Activated naive CD4-positive, alpha-beta T cell treated with anti-CD3 and anti-CD28 coated beads, Interleukin-2, amount 10 ng/mL, durations not matched to agents 7 days and 5 days (primary cell): Measurements from ENCODE around the gene SHB.
A peak's percentile ranks its signal among the peaks of the same experiment; 100 is the strongest.

Experiments
- CTCF ChIA-PET: fragments of 350-600 bp; sonication (Branson Sonifier 250); formaldehyde crosslinking; loops from one replicate; lab custom pipeline; 2021; ENCODE audit warnings: antibody characterized with exemption; lab: Charles Lee
- DNase-seq: peaks from one replicate; pipeline ENCODE4 v3.0.0-alpha.2; 2020
- H3K27ac Mint-ChIP-seq: one replicate; pipeline ENCODE4 v1.8.0; 2021; ENCODE audit warnings: mild to moderate bottlenecking, moderate library complexity, mixed read lengths
- H3K27me3 Mint-ChIP-seq: one replicate; pipeline ENCODE4 v1.8.0; 2021; ENCODE audit warnings: mild to moderate bottlenecking, mixed read lengths
- H3K36me3 Mint-ChIP-seq: one replicate; pipeline ENCODE4 v1.8.0; 2021; ENCODE audit warnings: mixed read lengths
- H3K4me1 Mint-ChIP-seq: one replicate; pipeline ENCODE4 v1.8.0; 2021; ENCODE audit warnings: mixed read lengths
- H3K4me3 Mint-ChIP-seq: one replicate; pipeline ENCODE4 v1.8.0; 2021; ENCODE audit warnings: mild to moderate bottlenecking, moderate library complexity, mixed read lengths
- H3K9me3 Mint-ChIP-seq: one replicate; pipeline ENCODE4 v1.8.0; 2021; ENCODE audit warnings: mixed read lengths

The SHB gene

DNA sequence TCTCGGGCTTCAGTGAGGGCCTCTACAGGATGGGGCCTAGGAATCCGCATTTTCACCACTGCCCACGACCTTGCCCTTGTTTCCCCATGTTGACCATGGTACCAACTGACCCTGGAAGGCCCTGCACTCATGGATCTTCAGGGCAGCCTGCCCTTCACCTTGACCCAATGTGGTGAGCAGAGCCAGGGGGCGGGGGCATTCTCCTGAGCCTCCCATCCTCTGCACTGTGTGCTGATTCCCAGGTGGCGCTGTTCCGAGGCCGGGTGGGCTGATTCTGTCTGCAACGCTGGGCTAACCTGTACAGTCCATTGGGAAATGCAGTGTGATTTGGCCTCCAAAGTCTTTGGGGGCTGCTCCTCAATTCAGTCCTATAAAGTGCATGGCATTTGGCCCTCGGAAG lies 68.7 kb downstream of the SHB start:
- CTCF ChIA-PET: interaction anchor here (1.5 kb wide), 1 partner anchor 8 kb away, joined by 5 read pairs; no protein-coding TSS in a partner anchor
- Mint-ChIP-seq H3K27me3 (peaks cover 4% of the 10 kb centered on the region), H3K9me3 (no peaks in the 10 kb centered on the region), H3K4me3 (no peak overlapping the region), H3K36me3 (no peaks in the 10 kb centered on the region), H3K27ac (no peak overlapping the region), H3K4me1 (peaks cover 8% of the 10 kb centered on the region)
- DNase-seq: no peak

DNA sequence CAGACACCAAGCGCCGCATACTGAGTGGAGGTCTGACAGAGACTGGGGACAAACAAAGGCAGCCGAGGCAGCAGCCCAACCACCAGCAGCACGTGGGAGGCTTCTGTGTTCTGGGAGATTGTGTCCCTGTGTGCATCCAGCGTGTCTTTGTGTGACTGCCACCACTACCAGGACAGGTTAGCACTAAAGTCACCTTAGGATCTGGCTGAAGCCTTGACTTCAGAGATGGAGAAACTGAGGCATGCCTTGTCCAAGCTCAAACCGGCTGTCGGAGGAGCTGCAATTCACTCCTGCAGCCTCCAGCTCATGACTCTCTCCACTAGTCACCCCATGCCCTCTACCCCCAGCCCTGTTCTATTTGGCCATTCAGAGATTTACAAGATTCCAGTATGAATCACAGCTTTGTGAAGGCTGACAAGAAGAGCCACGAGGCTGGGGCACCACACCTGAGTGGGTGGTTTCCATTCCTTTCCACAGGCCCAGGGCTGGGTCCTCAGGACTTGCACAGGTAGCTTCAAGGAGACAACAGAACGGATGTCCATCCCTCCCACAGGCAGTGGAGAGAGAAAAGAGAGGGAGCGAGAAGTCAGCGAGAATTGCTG lies 69.3 kb downstream of the SHB start:
- H3K27me3 Mint-ChIP-seq: peaks cover 4% of the 10 kb centered on the region
- H3K36me3 Mint-ChIP-seq: no peaks in the 10 kb centered on the region
- CTCF ChIA-PET: interaction anchor here (1.5 kb wide), 1 partner anchor 9 kb away, joined by 5 read pairs; no protein-coding TSS in a partner anchor
- H3K27ac Mint-ChIP-seq: no peak overlapping the region
- H3K4me1 Mint-ChIP-seq: peaks cover 12% of the 10 kb centered on the region
- no peaks in the 10 kb centered on the region for H3K9me3 Mint-ChIP-seq
- DNase-seq: no peak
- H3K4me3 Mint-ChIP-seq: no peak overlapping the region

DNA sequence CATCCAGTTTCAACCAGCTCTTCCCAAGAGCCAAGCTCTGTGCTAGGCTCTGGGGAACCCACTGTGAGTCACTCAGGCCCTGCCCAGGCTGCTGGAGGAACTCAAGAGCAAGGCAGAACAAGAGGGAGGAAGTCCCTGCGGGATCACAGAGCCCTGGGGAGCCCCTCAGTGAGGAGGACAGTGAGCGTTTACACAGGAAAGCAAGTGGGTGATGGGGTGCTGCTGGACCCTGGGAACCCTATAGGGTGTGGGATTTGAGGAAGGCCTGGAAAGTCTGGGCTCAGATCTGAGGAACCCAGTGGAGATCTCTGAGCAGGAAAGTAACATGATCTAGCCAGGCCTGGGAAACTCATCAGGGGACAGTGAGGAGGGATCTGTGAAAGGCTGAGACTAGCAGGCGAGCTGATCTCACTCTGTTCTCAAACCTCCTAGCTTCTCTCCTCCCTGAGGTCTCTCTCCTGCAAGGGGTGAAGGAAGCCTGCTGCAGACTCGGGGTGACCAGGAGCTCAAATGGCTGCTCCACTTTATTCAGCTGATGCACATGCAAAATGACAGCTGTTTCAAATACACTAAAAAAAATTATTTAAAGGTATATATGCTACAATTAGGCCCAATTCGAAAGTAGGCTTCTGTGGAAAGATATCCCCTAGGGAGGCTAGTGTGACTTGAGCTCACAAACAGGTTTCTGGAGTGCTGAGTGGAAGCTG lies 70.0 kb downstream of the SHB start:
- Mint-ChIP-seq H3K4me1 (peaks cover 18% of the 10 kb centered on the region), H3K27ac (no peak overlapping the region), H3K4me3 (no peak overlapping the region), H3K9me3 (no peaks in the 10 kb centered on the region), H3K27me3 (peaks cover under 1% of the 10 kb centered on the region), H3K36me3 (no peaks in the 10 kb centered on the region)
- DNase-seq: no peak
- CTCF ChIA-PET: interaction anchor here (1.5 kb wide), 1 partner anchor 10 kb away, joined by 5 read pairs; no protein-coding TSS in a partner anchor

DNA sequence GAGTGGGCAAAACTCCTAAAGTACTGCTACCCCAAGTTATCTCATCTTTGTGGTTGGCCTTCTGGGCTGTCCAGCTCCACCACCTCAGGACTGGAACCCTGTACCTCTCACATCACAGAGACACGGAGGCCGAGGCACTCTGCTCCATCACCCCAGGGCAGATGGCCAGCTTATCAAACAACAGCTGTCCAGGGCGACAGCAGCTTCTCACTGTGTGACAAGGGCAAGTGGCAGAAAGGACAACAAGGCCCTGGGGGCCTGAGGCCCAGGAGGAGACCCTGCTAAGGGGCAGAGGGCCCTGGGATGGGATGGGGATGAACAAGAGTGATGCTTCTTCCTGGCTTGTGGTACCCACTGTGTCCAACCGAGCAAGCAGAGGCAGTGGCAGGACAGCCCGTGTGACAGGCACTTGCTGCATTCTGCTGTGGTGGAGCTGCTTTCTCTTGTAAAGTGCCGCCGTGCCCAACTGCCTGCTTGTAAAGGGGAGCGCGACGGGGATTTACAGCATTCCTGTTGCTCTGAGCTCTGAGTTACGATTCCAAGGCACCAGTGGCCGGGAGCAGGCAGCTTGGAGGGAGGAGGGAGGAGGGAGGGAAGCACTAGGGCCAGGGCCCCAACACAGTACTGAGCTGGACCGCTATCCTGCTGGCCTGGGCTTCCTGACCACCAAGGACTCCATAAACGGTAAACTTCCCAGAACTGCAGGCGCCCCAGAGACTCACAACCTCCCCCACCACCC lies 71.2 kb downstream of the SHB start:
- Mint-ChIP-seq H3K4me1 (peaks cover 18% of the 10 kb centered on the region), H3K27me3 (peaks cover 4% of the 10 kb centered on the region), H3K9me3 (no peaks in the 10 kb centered on the region), H3K27ac (no peak overlapping the region), H3K4me3 (no peak overlapping the region), H3K36me3 (no peaks in the 10 kb centered on the region)
- CTCF ChIA-PET: no interaction called here
- DNase-seq: no peak

DNA sequence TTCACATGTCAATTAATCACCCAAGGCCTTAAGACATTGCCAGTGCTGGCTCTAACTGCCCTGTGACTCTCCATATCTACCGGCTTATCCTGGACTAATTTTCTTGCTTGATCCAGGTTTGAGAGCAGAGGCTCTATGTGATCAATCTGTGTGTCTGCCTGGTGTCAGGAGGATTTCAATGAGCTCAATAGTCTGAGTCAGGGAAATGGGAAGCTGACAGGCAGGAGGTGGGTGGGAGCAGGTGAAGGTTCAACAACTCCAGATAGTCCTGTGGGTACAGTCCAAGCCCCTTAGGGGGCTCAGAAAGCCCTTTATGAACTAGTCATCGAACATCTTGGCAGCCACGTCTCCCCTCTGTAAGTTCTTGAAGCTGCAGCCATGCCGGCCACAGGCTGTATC lies 72.2 kb downstream of the SHB start:
- CTCF ChIA-PET: no interaction called here
- no peak for DNase-seq
- Mint-ChIP-seq H3K27me3 (peaks cover 4% of the 10 kb centered on the region), H3K4me3 (no peak overlapping the region), H3K9me3 (no peaks in the 10 kb centered on the region), H3K27ac (no peak overlapping the region), H3K36me3 (no peaks in the 10 kb centered on the region), H3K4me1 (peaks cover 20% of the 10 kb centered on the region)

DNA sequence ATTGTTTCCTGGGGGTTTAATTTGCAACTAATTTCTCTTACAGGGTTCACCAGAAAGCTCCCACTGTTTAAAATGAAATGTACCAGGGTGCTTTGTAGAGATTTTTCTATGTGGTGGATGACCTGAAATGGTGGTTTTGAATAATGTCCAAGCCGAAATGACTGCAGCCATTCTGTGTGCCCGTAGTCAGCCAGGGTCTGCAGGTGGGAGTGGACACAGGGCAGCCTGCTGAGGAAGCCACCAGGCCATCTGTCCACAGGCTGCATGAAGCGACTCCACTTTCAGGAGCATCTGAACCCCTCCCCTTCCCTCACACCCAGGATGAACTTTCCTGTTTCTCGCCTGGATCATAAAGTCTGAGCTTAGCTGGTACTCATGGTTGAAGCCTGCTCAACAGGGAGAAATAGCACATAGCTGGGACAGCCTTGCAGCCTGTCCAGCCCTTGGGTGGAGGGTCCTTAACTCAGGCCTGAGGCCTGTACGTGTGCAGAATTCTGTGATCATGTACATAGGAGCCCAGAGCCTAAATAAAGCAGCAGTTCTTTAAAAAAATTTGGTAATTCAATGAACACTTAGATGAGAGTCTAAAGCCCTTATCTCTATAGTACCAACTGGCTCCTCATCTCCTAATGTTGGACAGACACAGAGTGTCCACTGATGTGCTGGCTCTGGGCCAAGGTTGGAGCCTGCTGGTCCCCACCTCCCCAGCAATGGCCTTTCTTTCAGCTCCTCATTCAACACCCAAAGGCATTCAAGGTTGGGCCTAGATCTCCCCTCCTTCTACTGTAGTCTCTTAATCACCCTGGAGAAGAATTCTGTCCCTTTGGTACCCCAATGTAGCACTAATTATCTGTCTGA lies 72.8 kb downstream of the SHB start:
- Mint-ChIP-seq H3K36me3 (no peaks in the 10 kb centered on the region), H3K4me1 (peaks cover 20% of the 10 kb centered on the region), H3K27ac (no peak overlapping the region), H3K9me3 (no peaks in the 10 kb centered on the region), H3K4me3 (no peak overlapping the region), H3K27me3 (peaks cover 4% of the 10 kb centered on the region)
- CTCF ChIA-PET: no interaction called here
- no peak for DNase-seq

DNA sequence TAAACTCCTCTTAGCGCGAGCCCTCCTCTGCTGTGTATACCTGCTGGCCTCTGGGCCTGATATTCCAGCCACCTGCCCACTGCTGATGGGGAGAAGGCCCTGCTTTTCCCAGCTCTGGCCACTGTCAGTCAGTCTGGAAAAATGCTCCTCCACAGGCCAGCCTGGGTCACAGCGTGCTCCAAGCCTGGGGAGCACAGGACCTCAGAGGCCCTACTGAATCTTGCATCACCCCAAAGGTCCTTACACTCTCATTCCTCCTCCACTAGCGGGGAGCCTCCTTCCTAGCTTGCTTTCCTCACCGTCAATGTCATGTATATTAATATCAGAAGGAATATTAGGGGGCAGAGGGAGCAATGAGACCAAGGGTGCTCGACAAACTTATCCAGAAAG lies 73.7 kb downstream of the SHB start:
- Mint-ChIP-seq H3K36me3 (no peaks in the 10 kb centered on the region), H3K4me3 (no peak overlapping the region), H3K4me1 (peaks cover 20% of the 10 kb centered on the region), H3K27ac (no peak overlapping the region), H3K27me3 (peaks cover 4% of the 10 kb centered on the region), H3K9me3 (no peaks in the 10 kb centered on the region)
- CTCF ChIA-PET: interaction anchor here (1.2 kb wide), 1 partner anchor 91 kb away, joined by 3 read pairs; no protein-coding TSS in a partner anchor
- DNase-seq: no peak

DNA sequence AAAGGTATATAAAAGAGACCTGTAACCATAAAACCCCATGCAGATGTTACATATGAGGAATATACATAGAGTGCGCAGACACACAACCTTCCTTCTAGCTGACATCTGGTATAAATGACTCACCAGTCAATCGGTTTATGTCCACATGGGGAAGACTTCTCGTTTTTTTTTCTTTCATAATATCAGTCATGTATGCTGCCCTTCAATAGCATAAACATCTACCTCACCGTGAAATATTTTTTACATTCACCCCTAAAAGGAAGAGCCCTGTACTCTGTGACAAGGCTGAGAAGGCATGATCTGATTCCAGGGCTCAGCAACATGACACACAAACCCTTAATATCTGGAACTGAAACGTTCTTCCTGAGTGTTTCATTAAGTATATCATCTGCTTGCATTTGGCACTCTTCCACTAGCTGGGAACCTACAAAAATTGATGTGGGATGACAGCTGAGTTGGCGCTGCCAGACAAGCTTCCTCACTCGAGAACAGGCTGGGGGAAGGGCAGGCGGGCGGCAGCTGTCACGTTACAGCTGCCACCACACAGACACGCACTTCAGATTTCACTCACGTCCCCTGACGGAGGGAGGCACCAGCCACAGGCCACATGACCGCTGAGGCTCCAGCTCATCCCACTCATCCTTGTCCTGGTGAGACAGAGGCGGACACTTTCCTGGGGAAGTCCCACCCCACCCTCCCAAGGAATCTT lies 74.2 kb downstream of the SHB start:
- peak; percentile 31 for DNase-seq
- no peaks in the 10 kb centered on the region for H3K9me3 Mint-ChIP-seq
- CTCF ChIA-PET: interaction anchor here (0.7 to 1.2 kb wide), 2 partner anchors 90 to 91 kb away, joined by 3 to 4 read pairs; no protein-coding TSS in a partner anchor
- H3K36me3 Mint-ChIP-seq: no peaks in the 10 kb centered on the region
- no peak overlapping the region for H3K27ac Mint-ChIP-seq
- no peak overlapping the region for H3K4me3 Mint-ChIP-seq
- peaks cover 20% of the 10 kb centered on the region for H3K4me1 Mint-ChIP-seq
- peaks cover 8% of the 10 kb centered on the region for H3K27me3 Mint-ChIP-seq

DNA sequence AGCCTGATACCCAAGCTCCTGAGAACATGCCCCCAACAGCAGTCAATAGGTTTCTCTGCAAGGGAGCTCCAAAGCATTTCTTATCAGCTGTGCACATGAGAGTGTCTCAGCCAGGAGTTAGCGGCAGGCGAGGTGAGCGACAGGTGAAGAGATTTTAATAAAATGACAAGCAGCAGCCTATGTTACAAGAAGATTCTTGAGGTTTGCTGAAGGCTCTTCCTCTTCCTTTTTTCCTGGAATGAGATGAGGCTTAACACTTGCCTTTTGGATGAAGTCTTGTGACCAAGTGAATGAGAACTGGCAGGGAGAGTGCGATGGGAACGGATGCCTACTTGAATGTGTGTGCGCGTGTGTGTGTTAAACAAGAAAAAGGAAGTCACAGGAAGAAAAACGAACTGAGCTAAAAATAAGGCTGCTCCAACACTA lies 76.1 kb downstream of the SHB start:
- no peak overlapping the region for H3K4me3 Mint-ChIP-seq
- no peak for DNase-seq

DNA sequence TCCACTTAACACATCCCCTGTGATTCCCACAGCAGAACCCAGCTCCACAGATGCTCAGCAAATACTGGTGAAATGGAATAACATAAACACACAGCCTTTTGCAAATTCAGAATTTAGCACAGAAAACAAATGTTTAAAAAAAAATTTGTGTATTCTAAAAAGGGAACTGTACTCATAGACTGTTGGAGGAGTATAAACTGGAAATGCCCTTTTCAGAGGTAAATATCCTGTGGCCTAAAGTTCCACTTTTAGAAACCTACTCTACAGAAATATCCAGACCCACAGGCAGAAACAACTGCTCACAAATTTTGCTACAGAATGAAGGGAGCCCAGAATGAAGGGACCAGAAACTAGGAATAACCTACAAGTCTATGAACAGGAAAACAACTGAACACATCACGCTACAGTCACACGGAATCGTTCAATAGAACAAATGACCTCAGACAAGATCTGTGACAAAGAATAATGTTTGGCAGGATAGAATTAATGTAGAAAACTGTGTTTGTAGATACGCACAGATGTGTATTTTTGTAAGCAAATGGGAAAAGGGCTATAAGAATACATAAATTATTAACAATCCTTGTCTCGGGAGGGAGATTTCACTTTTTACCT lies 78.5 kb downstream of the SHB start:
- peaks cover 8% of the 10 kb centered on the region for H3K27me3 Mint-ChIP-seq
- no peak overlapping the region for H3K4me3 Mint-ChIP-seq
- no peaks in the 10 kb centered on the region for H3K36me3 Mint-ChIP-seq
- no peak for DNase-seq
- peaks cover 20% of the 10 kb centered on the region for H3K4me1 Mint-ChIP-seq
- H3K27ac Mint-ChIP-seq: no peak overlapping the region
- CTCF ChIA-PET: no interaction called here
- H3K9me3 Mint-ChIP-seq: no peaks in the 10 kb centered on the region

More for the DNA sequence above, 76.1 kb downstream of the SHB start:
- CTCF ChIA-PET: no interaction called here
- no peaks in the 10 kb centered on the region for H3K9me3 Mint-ChIP-seq
- H3K27ac Mint-ChIP-seq: no peak overlapping the region
- peaks cover 20% of the 10 kb centered on the region for H3K4me1 Mint-ChIP-seq
- H3K27me3 Mint-ChIP-seq: peaks cover 8% of the 10 kb centered on the region
- H3K36me3 Mint-ChIP-seq: no peaks in the 10 kb centered on the region

DNA sequence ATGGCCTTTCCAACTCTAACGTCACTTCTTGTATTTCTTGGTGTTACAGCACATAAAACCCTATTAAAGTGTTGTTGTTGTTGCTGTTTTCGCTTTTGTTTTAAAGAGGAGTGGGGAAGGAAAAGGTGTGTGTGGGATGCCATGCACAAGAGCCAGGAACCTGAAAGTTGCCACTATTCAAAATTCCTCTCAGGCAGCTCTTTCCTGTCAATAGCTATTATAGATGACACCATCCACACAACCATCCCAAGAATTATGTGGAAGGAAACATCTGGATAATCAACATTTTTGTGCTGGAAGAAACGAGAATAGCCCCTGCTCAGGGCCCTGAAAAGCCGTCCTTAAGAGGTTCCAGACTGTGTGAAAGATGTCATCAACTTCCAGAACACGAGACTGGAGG lies 79.3 kb downstream of the SHB start:
- DNase-seq: no peak
- H3K4me3 Mint-ChIP-seq: no peak overlapping the region
- H3K27ac Mint-ChIP-seq: no peak overlapping the region
- CTCF ChIA-PET: no interaction called here
- no peaks in the 10 kb centered on the region for H3K9me3 Mint-ChIP-seq
- no peaks in the 10 kb centered on the region for H3K36me3 Mint-ChIP-seq
- peaks cover 21% of the 10 kb centered on the region for H3K4me1 Mint-ChIP-seq
- peaks cover 8% of the 10 kb centered on the region for H3K27me3 Mint-ChIP-seq

DNA sequence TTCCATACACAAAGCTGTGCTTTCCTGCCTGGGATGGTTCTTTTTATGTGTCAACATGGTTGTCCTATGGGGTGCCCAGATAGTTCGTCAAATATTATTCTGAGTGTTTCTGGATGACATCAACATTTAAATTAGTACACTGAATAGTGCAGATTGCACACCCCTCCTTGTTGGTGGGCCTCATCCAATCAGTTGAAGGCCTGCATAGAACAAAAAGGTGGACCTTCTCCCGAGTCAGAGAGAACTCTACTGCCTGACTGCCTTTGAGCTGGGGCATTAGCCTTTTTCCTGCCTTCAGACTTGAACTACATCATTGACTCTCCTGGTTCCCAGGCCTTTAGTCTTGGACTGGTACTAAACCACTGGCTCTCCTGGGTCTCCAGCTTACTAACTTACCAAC lies 80.4 kb downstream of the SHB start:
- Mint-ChIP-seq H3K9me3 (no peaks in the 10 kb centered on the region), H3K27me3 (peaks cover 8% of the 10 kb centered on the region), H3K4me3 (no peak overlapping the region), H3K36me3 (no peaks in the 10 kb centered on the region), H3K4me1 (peaks cover 15% of the 10 kb centered on the region), H3K27ac (no peak overlapping the region)
- CTCF ChIA-PET: no interaction called here
- DNase-seq: no peak

DNA sequence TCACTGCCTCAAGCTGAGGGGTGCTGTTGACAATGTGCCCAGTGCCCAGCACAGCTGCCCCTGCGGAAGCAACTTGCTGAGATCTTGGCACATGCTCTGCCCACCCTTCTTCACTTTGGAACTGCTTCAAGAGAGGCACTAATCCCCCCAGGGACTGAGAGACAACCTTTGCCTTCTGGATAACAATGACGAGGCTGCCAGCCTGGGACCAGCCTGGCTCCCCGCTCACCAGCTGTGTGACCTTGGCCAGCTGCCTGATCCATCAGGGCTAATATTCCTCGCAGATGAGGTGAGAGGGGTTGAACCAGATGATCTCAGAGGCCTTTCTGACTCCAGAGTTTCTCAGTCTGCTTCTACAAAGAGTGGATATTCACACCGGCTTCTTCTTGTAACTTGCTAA lies 81.0 kb downstream of the SHB start:
- Mint-ChIP-seq H3K9me3 (no peaks in the 10 kb centered on the region), H3K27ac (no peak overlapping the region), H3K27me3 (peaks cover 6% of the 10 kb centered on the region), H3K4me3 (no peak overlapping the region), H3K4me1 (peaks cover 12% of the 10 kb centered on the region), H3K36me3 (no peaks in the 10 kb centered on the region)
- DNase-seq: no peak
- CTCF ChIA-PET: no interaction called here
